DMS 273 treated with DMSO at 0.1 percent for 48 hours (cell line): ENCODE measurements around the gene MYO6.
"Not testable (repeated sequence)": the region's sequence is repeated elsewhere in the genome, so short reads cannot be mapped to it uniquely, and the experiment has no call there.

ENCODE experiments used
- DNase-seq: peaks from one replicate; lab custom pipeline; 2025; lab: John Stamatoyannopoulos, UW

MYO6 gene

DNA sequence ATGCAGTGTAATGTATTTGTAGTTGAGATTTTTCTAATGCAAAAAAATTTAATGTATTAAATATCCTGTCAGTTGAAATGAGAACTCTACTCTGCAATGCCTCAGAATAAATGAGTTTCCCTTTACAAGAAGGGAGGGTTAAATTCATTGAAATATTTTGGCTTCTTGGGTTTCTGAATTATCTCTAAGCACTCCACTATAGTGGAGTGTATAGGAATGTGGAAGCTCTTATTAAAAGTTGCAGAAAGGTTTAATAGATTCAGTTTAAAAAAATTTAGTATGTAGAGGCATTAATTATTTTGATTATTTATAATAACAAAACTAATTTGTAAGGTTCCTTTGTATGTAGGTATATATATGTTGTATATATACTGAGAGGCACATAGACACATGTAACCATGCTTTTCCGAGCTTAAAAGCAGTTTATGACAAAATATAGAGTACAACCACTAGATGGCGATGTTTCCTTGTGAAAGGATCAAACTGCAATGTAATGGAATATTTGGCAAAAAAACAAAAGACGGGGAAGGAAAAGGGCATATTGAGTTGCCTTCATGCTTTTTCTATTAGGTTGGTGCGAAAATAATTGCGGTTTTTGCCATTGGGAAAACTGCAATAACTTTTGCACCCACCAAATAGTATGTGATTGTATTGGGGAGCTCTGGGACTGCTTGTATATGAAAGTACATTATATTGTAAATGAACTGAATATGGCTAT is 144.2 kb downstream of the MYO6 start:
- DNase-seq: peak; percentile 23

DNA sequence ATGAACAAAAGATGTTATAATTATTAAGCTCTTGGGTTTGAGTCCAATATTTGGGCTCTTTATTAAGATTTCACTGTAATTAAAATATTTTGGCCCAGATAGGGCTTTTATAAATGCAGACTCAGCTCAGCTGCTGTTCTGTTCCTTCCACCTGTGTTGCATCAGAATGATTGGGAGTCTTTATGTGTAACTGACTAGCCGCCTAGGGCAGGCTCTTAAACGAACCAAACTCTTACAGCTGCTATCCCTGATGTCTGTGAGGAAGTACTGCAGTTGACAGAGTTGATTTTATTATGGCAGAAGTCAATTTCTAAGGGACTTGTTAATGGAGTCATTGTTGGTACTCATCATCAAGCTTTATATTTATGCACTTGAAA is 144.7 kb downstream of the MYO6 start:
- no peak for DNase-seq

GRCh38 chr6:75896526-75896925 is 147.5 kb downstream of the MYO6 start:
- DNase-seq: no peak

- DNase-seq: not testable (repeated sequence)
Measured at GRCh38 chr6:75900216-75900615, 151.2 kb downstream of the MYO6 start.

DNA sequence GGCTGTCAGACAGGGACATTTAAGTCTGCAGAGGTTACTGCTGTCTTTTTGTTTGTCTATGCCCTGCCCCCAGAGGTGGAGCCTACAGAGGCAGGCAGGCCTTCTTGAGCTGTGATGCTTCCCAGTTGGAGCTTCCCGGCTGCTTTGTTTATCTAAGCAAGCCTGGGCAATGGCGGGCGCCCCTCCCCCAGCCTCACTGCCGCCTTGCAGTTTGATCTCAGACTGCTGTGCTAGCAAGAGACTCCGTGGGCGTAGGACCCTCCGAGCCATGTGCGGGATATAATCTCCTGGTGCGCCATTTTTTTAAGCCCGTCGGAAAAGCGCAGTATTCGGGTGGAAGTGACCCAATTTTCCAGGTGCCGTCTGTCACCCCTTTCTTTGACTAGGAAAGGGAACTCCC is 156.1 kb downstream of the MYO6 start:
- not testable (repeated sequence) for DNase-seq

DNA sequence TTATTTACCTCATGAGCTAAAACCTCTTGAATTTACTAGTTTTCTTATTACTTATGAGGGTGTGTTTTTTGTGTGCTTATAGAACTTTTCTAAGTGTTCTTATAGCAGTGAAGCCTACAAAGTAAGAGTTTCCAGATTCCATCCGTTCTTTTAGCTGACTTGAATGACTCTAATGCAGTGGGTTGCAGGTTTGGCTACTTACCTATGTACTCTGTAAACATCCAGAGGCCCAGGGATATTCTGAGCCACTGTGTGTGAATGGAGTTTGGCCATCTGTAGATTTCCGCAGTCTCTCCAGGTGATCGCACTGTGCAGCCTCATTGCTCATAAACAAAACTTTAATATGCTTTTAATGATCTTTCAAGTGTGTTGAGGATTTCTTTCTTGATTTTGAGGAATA is 157.8 kb downstream of the MYO6 start:
- DNase-seq: no peak

- DNase-seq: no peak
Measured at GRCh38 chr6:75907444-75907843, 158.4 kb downstream of the MYO6 start.

GRCh38 chr6:75913040-75913439 is 164.0 kb downstream of the MYO6 start:
- no peak for DNase-seq

DNA sequence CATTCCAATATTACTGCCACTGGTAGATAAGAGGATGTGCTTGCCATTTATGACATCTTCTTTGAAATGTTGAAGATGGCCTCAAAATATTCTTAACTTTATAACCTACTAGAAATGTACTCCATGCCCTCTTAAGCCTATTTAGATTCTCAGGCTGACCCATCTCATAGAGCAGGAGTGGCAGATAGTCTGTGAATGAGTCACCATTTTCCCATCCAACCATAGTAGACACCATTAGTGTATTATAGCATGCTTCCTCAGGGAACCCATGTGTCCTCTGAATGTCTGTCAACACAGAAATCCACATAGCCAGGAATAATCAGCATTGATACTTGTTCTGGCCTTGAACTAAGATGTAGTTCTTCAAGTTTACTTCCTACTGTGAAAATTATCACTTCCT is 173.2 kb downstream of the MYO6 start:
- no peak for DNase-seq

- DNase-seq: no peak
Measured at GRCh38 chr6:75926293-75927168, 177.5 kb downstream of the MYO6 start.

DNA sequence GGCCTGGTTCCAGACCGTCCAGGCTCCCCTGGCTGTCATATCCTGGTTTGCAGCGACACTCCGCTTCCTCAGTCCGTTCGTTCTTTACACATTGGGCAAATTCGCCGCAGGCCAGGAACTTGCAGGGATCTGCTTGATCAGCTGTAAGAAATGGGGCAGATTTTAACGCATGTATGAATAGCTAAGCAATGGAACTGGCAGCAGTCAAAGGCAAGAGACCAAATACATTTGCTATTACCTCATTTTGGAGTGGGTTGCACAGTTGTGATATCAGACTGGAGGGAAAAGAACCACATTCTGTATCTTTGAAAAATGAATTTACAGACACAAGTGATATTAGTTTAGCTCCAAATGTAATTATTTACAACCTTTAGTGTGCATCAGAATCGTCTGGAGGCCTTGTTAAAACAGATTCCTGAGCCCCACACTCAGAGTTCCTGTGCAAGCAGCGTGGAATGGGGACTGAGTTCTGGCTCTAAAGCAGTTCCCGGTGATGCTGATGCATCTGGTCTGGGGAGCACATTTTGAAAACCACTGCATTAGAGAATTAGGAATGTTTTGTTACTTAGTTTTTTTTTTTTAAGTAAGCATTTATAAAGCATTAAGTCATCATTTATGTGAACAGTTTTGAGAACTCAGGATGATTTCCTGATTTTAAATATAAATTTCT is 182.1 kb downstream of the MYO6 start:
- no peak for DNase-seq

DNA sequence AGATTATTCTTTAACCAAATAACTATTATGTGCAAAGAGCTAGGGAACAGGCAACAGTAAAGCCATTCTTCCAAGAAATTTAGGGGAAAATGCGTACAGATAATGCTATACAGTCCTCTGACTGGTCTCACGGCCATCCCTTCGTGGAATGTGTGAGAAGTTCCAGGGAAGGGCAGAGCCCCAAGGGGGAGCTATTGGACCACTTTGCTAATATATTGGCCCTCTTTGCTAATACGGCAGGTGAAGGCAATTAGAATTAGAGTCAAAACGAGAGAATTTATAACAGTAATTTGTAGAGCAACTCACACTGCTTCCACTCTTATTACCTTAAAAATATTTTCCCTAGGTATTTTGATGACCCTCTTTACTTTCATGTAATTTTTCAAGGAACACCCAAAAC is 183.0 kb downstream of the MYO6 start:
- DNase-seq: no peak

DNA sequence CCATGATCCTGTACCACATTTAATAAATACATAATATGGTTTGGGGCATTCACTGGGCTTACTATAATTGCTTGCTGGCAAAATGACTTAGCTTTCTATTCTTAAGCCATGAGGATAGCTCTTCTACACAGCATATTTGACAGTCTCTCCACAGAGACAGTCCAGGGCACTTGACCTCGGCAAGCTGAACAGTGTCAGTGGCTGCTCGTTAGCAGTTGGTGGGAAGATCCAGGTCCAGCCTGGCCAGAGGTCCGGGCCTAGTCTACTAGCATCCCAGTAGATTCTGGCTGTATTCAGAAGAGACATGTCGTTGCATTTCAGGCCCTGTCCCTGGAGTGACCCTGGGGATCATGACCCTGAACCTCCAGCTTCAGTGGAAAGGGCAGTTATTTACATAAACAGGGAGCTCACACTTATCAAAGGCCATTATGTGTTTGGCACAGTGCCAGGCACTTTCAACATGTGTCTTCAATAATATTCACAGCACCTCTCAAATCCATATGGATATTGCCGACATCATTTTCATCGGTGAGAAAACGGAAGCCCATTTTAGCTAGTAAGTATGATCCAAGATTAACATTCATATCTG is 184.4 kb downstream of the MYO6 start:
- no peak for DNase-seq

GRCh38 chr6:75934643-75935472 is 185.8 kb downstream of the MYO6 start:
- peak; percentile 44 for DNase-seq

DNA sequence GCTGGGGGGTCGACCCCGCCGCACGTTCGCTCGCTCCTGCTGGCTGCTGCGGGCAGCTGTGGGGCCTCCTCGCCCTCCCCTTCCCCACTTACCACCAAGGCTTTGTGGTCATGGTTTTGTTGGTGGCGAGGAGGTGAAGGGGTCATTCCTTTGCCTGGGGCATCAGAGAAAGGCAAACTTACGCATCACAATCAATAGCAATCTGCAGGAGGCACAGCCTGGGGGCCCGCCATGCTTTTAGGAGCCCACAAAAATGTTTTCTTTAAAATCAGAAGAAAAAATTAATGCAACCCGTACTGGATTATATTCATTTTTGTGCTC is 186.4 kb downstream of the MYO6 start:
- DNase-seq: no peak

GRCh38 chr6:75936682-75937081 is 187.6 kb downstream of the MYO6 start:
- DNase-seq: no peak

- DNase-seq: no peak
Measured at GRCh38 chr6:75937846-75938245, 188.8 kb downstream of the MYO6 start.

DNA sequence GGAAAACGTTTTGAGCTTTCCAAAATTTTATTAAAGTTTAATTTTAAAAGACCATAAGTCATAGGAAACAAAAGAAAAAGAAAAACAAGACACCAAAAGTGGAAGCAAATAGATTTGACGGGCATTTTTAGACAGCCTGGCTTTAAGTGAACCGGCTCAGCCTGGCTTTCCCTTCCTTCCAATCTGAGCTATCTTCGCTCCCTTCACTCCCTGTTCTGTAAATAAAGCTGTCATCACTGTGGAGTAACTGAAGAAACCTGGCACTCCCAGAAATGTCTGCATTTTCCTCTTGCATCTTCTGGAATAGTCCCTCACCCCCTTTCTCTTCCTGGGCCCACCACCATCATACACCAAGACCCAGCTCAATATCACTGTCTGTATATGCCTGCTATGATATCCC is 191.5 kb downstream of the MYO6 start:
- DNase-seq: no peak

- DNase-seq: no peak
Measured at GRCh38 chr6:75941509-75941908, 192.5 kb downstream of the MYO6 start.

DNA sequence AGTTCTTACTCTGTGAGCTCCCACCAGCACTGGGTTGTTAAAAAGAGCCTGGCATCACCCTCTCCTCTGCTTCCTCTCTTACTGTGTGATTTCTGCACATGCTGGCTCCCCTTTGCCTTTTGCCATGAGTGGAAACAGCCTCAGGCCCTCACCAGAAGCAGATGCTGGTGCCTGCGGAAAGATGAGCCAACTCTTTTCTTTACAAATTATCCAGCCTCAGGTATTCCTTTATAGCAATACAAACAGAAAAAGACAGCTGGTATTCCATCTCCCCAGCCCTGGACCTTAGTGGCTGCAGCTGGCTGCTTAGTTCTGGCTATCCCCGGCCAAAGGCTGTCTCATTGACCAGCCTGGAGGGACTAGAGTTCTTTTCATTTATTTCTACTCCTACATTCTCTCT is 194.3 kb downstream of the MYO6 start:
- no peak for DNase-seq

GRCh38 chr6:75946146-75946831 is 197.2 kb downstream of the MYO6 start:
- no peak for DNase-seq
